Lower lobe of right lung (tissue), 2 donors: ENCODE data around the gene LTBP1. TPM values are rescaled to one million over a fixed set of nuclear protein-coding genes. Genes with fewer than 3 reads are reported as not detected.
"Not testable (repeated sequence)": the region's sequence is repeated elsewhere in the genome, so short reads cannot be mapped to it uniquely, and the experiment has no call there.

Experiments
- ATAC-seq, 2 donors: fragments of 200-7000 bp; cut with Tn5 transposase; one replicate each; pipeline ENCODE4 v1.9.1; 2020 to 2022; ENCODE audit warnings: mild to moderate bottlenecking in 2 of 2, moderate library complexity in 2 of 2
- DNase-seq: peaks from one replicate; pipeline ENCODE4 v3.0.0-alpha.2; 2020
- H3K27ac ChIP-seq: fragments of 200-600 bp; one replicate; pipeline ENCODE4 v1.8.0; 2022
- H3K27me3 ChIP-seq: fragments of 200-600 bp; one replicate; pipeline ENCODE4 v1.8.0; 2022; ENCODE audit warnings: low read depth
- H3K36me3 ChIP-seq: fragments of 200-600 bp; one replicate; pipeline ENCODE4 v1.8.0; 2022; ENCODE audit warnings: mild to moderate bottlenecking
- H3K4me1 ChIP-seq: fragments of 200-600 bp; one replicate; pipeline ENCODE4 v1.8.0; 2022
- H3K4me3 ChIP-seq: fragments of 200-600 bp; one replicate; pipeline ENCODE4 v1.8.0; 2022; ENCODE audit warnings: mild to moderate bottlenecking
- H3K9me3 ChIP-seq: fragments of 200-600 bp; one replicate; pipeline ENCODE4 v1.8.0; 2022
- CTCF ChIP-seq: fragments of 200-600 bp; IDR thresholded peaks from one replicate; pipeline ENCODE4 v1.8.0; 2022; ENCODE audit warnings: antibody characterized with exemption, mild to moderate bottlenecking
- intact Hi-C: fragments of 100-400 bp; cut with DNase I; formaldehyde crosslinking; loops from one replicate; pipeline ENCODE4 v1.11.0; 2022
- total RNA-seq: library from RNA; stranded (reverse); fragmentation: NEBNext Ultra II Directional; extraction: Animal tissue kit (Norgen Biotek cat#: 25700); gene quantifications from one replicate; pipeline ENCODE4 v1.2.1, GENCODE V29; 2021
- donor health status: DM: no; HTN: yes; CAD: no; lungs with severe emphysema.

LTBP1 gene
- total RNA-seq, 1 donor from 2014 or later = 34.7 TPM

- Histone ChIP-seq H3K27me3 (no peaks in the 10 kb centered on the region), H3K4me3 (no peak overlapping the region), H3K36me3 (no peaks in the 10 kb centered on the region), H3K4me1 (no peaks in the 10 kb centered on the region), H3K9me3 (no peaks in the 10 kb centered on the region), H3K27ac (no peak overlapping the region)
- ATAC-seq (no peak), DNase-seq (no peak)
- intact Hi-C loops = no loop called here
- TF ChIP-seq CTCF = no peak
Measured at GRCh38 chr2:32915694-32916093, 31.1 kb upstream of the LTBP1 start.

DNA sequence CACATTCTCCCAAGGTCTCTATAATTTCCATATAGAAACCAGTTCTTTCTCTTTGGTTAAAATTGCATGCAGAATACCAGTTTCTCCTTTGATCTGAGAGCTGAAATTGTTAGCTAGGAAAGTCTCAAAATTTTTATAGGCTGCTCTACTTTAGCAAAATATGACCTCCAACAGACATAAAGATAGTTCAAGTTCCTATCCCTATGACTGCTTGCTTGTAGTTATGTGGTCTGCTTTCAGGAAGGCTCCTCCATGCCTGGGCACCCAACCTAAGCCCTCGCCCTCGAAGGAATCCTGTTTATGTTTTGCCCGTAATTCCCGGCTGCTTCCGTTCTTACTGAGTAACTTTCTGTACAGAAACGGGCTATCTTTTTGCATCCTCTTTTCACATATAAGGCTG is 28.0 kb upstream of the LTBP1 start:
- Histone ChIP-seq H3K9me3 (no peaks in the 10 kb centered on the region), H3K4me1 (no peaks in the 10 kb centered on the region), H3K27me3 (no peaks in the 10 kb centered on the region), H3K4me3 (no peak overlapping the region), H3K36me3 (no peaks in the 10 kb centered on the region), H3K27ac (no peak overlapping the region)
- TF ChIP-seq CTCF = no peak
- no peak for ATAC-seq
- intact Hi-C loops = no loop called here
- DNase-seq = no peak

DNA sequence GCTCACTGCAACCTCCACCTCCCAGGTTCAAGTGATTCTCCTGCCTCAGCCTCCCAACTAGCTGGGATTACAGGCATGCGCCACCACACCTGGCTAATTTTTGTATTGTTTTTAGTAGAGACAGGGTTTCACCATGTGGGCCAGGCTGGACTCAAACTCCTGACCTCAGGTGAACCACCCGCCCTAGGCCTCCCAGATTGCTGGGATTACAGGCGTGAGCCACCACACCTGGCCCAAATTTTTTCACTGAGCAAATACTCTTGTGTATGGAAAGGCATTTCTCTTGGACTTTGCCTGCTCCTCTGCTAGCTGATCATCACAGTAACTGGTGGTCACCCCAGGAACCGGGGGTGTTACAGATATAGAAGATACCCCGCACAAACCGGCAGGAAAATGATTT is 26.9 kb upstream of the LTBP1 start:
- ATAC-seq, H3K27me3 ChIP-seq, H3K4me1 ChIP-seq, H3K4me3 ChIP-seq, DNase-seq, H3K9me3 ChIP-seq, intact Hi-C loops, H3K27ac ChIP-seq, H3K36me3 ChIP-seq: not testable (repeated sequence)

GRCh38 chr2:32921486-32921885 is 25.3 kb upstream of the LTBP1 start:
- intact Hi-C loops, ATAC-seq, H3K27ac ChIP-seq, H3K4me3 ChIP-seq, DNase-seq, H3K36me3 ChIP-seq, H3K27me3 ChIP-seq, H3K4me1 ChIP-seq, H3K9me3 ChIP-seq: not testable (repeated sequence)

DNA sequence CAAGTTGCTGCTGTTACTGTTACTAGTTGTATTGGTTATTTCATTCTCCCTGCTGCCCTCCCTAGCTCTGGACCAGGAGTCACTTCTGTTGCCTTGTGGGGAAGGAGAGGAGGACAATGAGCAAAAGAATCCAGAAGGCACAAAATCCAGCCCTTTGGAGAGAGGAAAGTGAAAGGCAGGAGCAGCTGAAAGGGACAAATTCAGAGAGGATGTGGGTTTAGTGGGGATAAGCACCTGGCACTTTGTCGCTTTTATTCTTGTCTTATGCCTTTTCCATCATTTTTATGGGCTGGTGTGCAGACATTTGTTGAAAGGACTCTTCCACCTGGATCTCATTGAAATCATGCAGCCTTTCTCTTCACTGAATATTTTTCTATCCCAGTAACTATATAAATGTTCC is 24.3 kb upstream of the LTBP1 start:
- DNase-seq (no peak), ATAC-seq (no peak)
- no peaks in the 10 kb centered on the region for H3K9me3 ChIP-seq
- TF ChIP-seq CTCF = no peak
- H3K27me3 ChIP-seq = no peaks in the 10 kb centered on the region
- no peaks in the 10 kb centered on the region for H3K4me1 ChIP-seq
- intact Hi-C loops = no loop called here
- no peak overlapping the region for H3K4me3 ChIP-seq
- no peaks in the 10 kb centered on the region for H3K36me3 ChIP-seq
- H3K27ac ChIP-seq = no peak overlapping the region

GRCh38 chr2:32923109-32923508 is 23.6 kb upstream of the LTBP1 start:
- Histone ChIP-seq H3K4me1 (no peaks in the 10 kb centered on the region), H3K27ac (no peak overlapping the region), H3K4me3 (no peak overlapping the region), H3K9me3 (no peaks in the 10 kb centered on the region), H3K27me3 (peaks cover 4% of the 10 kb centered on the region), H3K36me3 (no peaks in the 10 kb centered on the region)
- no peak for TF ChIP-seq CTCF
- intact Hi-C loops = no loop called here
- no peak for ATAC-seq
- no peak for DNase-seq

DNA sequence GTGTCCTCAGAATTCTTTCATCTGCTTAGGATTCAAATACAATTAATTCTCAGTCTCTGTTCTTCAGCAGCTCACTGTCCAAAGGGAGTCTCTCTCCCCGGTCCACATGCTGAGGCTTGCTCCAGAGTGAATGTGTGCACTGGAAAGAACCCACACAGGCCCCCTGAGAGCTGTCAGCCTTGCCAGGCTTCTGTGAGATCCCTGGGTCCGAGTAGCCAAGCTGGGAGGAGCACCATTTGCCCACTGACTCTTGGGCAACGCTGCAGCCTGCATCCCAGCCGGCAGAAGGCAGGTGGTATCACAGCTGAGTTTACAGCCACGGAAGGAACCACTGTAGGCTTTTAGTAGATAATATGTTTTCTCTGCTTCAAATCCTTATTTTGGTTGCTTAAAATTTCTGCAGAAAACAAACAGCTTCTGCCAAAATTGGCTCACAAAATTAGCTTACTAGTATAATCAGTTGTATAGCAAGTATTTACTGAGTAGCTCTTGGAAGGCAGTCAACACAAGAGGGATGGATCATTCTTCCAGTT is 21.4 kb upstream of the LTBP1 start:
- TF ChIP-seq CTCF = no peak

More for the DNA sequence above, 21.4 kb upstream of the LTBP1 start:
- Histone ChIP-seq H3K4me1 (no peaks in the 10 kb centered on the region), H3K27ac (no peak overlapping the region), H3K27me3 (peaks cover 4% of the 10 kb centered on the region), H3K36me3 (no peaks in the 10 kb centered on the region), H3K9me3 (no peaks in the 10 kb centered on the region), H3K4me3 (no peak overlapping the region)
- ATAC-seq (no peak), DNase-seq (no peak)
- intact Hi-C loops = no loop called here
